Activated naive CD8-positive, alpha-beta T cell treated with anti-CD3 and anti-CD28 coated beads, Interleukin-2, amount 50 U/mL, for 24 hours (primary cell): Measurements from ENCODE around the gene CRACR2B.

Source experiments
- ATAC-seq: fragments of 150-1000 bp; cut with Tn5 transposase; one replicate; pipeline ENCODE4 v1.10.0; 2021
- DNase-seq: peaks from one replicate; pipeline ENCODE4 v3.0.0; 2021
- H3K27ac Mint-ChIP-seq: one replicate; pipeline ENCODE4 v1.8.0; 2021; ENCODE audit warnings: mild to moderate bottlenecking, mixed read lengths
- H3K27me3 Mint-ChIP-seq: one replicate; pipeline ENCODE4 v1.8.0; 2021; ENCODE audit warnings: mixed read lengths
- H3K36me3 Mint-ChIP-seq: one replicate; pipeline ENCODE4 v1.8.0; 2021; ENCODE audit warnings: low read depth, mixed read lengths
- H3K4me1 Mint-ChIP-seq: one replicate; pipeline ENCODE4 v1.8.0; 2021; ENCODE audit warnings: mixed read lengths
- H3K4me3 Mint-ChIP-seq: one replicate; pipeline ENCODE4 v1.8.0; 2021; ENCODE audit warnings: mild to moderate bottlenecking, moderate library complexity, mixed read lengths
- H3K9me3 Mint-ChIP-seq: one replicate; pipeline ENCODE4 v1.8.0; 2021; ENCODE audit warnings: mixed read lengths

The CRACR2B gene

DNA sequence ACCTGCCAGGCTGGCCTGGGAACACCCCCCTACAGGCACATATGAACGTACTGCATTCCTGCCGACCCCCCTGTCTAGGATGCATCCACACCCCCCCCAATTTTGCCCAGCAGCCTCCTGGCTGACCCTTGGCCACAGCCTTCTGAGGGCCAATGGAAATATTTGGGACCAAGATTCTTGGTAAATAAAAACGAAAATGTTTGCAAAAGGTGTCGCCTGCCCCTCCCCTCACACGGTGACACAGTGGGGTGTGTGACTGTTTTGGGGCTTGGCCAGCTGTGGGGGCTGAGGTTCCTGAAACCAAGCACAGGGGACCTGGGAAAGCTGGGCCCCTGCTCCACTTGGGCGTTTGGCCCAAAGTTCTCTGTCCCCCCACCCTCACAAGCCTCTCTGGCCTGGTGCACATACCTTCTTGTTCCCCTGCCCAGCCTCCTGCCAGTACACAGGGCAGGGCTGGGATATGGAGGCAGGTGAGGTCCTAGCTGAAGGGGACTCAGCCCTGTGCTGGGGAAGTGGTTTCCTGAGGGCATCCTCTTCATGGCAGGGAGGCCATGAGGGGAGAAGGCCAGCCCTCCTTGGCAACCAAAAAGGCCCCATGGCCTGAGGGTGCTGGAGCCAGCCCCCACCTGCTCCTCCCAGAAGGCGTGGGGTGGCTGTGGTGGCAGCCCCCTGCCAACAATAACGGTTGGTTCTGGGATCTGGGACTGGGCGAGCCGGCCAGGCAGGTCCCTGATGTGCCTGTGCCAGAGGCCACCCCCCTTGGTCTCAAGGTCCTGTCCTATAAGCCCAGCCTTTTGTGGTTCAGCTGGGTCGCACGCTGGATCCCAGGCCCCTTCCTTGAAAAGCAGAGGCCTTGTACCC lies 2.1 kb upstream of the CRACR2B start:
- H3K27ac Mint-ChIP-seq = no peak overlapping the region

DNA sequence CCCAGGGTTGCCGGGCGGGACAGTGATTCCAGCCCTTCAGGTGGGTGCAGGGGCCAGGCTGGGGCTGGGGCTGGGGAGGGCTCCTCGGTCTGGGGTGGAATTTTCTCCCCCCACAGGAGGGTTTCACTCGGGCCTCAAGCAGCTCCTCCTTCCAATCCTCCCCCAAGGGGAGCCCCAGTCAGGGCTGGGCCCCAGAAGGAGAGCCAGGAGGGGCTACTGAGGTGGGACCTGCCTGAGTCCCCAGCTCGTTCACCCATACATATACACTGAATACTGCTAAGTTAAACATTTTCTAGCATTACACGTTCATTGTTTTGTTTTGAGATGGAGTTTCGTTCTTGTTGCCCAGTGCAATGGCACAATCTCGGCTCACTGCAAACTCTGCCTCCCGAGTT lies 1.5 kb upstream of the CRACR2B start:
- no peaks in the 10 kb centered on the region for H3K36me3 Mint-ChIP-seq
- H3K4me1 Mint-ChIP-seq = peaks cover 23% of the 10 kb centered on the region
- DNase-seq (no peak), ATAC-seq (no peak)
- no peak overlapping the region for H3K27ac Mint-ChIP-seq
- H3K4me3 Mint-ChIP-seq = peak overlapping the region; percentile 64
- no peaks in the 10 kb centered on the region for H3K9me3 Mint-ChIP-seq
- H3K27me3 Mint-ChIP-seq = peaks cover 34% of the 10 kb centered on the region

More for the DNA sequence above, 2.1 kb upstream of the CRACR2B start:
- DNase-seq = no peak
- H3K4me3 Mint-ChIP-seq = no peak overlapping the region
- peaks cover 29% of the 10 kb centered on the region for H3K27me3 Mint-ChIP-seq
- ATAC-seq = no peak
- no peaks in the 10 kb centered on the region for H3K36me3 Mint-ChIP-seq
- peaks cover 29% of the 10 kb centered on the region for H3K4me1 Mint-ChIP-seq
- no peaks in the 10 kb centered on the region for H3K9me3 Mint-ChIP-seq

DNA sequence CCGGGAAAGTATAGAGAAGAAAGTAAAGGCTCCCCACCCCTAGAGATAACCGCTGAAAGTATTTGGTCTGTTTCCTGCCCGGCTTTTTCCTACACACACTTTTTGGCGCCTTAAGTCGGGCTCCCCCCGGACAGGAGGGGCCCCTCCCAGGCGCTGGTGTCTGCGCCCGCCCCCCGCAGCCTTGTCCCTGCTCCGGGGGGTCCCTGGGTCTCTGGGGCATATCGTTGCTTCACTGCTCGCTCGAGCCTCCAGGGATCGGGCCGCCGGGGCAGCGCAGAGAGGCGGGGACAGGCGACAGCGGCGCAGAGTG lies 928 bp upstream of the CRACR2B start:
- Mint-ChIP-seq H3K27ac (no peak overlapping the region), H3K9me3 (no peaks in the 10 kb centered on the region), H3K4me1 (peaks cover 23% of the 10 kb centered on the region), H3K36me3 (no peaks in the 10 kb centered on the region), H3K27me3 (peaks cover 37% of the 10 kb centered on the region), H3K4me3 (peak overlapping the region; percentile 64)
- DNase-seq (no peak), ATAC-seq (peak; percentile 2)

DNA sequence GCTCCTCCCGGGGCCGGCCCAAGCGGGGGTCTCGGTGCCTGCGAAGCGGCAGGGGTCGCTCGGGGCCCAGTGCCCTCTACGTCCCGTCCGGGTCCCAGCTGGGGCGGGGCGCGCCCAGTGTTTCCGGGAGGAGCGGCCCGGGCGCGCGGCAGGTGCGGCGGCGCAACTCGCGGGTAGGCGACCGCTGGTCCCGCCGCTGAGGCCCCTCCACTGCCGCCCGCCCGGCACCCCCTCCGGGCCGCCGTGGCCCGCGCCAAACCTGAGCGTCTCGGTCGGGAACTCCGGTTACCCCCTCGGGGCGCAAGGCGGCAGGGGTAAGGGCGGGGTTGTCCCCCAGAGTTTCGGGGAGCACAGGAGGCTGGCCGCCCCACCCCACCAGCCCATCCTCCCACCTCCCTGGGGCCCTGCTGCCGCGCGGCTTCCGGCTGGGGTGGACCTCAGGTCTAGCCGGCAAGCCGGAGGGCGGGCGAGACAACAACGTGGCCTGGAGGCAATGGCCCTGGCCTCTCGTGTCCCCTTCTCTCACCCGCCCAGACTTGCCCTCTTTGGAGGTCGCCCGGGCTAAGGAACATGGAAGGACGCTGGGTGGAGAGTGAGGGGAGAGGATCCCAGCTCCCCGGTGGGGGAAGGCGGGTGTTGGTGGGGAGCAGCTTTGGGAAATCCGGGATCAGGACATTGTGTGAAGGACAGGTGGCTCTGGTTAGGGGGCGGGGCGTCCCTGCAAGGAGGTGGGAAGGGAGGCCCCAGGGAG lies 398 bp upstream of the CRACR2B start:
- no peak for DNase-seq
- H3K27me3 Mint-ChIP-seq = peaks cover 39% of the 10 kb centered on the region
- ATAC-seq = peak; percentile 3
- H3K27ac Mint-ChIP-seq = no peak overlapping the region
- peaks cover 23% of the 10 kb centered on the region for H3K4me1 Mint-ChIP-seq
- H3K36me3 Mint-ChIP-seq = no peaks in the 10 kb centered on the region
- no peaks in the 10 kb centered on the region for H3K9me3 Mint-ChIP-seq
- peak overlapping the region; percentile 50 for H3K4me3 Mint-ChIP-seq

DNA sequence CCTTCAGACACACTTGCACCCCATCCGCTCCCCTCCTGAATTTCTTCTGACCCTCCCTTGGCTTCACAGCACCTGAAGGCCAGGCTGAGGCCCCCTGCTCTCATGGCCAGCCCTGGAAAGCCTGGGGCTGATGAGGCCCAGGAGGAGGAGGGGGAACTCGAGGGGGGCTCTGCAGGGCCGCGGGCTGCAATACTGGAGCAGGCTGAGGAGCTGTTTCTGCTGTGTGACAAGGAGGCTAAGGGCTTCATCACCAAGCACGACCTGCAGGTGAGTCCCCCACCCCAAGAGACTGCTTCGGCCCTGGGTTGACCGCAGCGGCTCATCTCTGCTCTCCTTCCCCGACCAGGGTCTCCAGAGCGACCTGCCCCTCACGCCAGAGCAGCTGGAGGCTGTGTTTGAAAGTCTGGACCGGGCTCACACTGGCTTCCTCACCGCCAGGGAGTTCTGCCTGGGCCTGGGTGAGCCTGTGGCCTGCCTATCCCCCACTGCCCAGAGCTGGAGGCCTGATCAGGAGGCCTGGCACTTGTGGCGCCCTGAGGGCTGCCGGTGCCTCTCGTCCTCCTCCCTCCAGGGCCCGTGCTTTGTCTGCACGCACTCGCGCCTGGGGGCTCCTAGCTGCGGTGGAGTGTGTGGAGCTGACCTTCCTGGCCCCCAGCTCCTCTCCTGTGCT lies 922 bp downstream of the CRACR2B start:
- peaks cover 23% of the 10 kb centered on the region for H3K4me1 Mint-ChIP-seq
- H3K27me3 Mint-ChIP-seq = peaks cover 39% of the 10 kb centered on the region
- ATAC-seq (no peak), DNase-seq (no peak)
- H3K4me3 Mint-ChIP-seq = no peak overlapping the region
- no peaks in the 10 kb centered on the region for H3K9me3 Mint-ChIP-seq
- no peak overlapping the region for H3K27ac Mint-ChIP-seq
- no peaks in the 10 kb centered on the region for H3K36me3 Mint-ChIP-seq

DNA sequence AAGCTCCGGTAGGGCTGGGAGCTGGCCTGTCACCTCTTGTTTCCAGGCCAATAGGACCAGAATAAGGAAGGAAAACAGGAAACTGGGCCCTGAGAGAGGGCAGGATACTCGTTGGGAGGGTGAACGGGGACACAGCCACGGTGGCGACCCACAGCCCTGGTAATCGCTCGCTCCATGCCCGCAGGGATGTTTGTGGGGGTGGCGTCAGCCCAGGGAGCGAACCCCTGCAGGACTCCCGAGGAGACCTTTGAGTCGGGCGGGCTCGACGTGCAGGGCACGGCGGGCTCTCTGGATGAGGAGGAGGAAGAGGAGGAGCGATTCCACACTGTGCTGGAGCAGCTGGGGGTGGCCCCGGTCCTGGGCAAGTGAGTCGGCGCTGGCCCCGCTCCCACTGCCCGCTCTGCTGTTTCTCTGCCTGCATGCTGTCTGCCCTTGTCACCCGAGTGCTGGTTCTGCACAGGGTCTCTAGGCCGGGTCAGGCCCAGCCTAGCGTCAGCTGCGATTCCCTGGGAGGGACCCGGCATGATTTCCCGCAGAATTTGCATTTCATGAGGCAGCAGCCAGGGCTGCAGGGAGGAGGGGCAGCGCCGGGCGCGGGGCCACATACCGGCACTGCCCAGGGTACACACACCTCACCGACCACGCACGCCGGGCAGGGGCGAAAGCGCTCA lies 1.6 kb downstream of the CRACR2B start:
- no peak for DNase-seq
- no peak for ATAC-seq
- Mint-ChIP-seq H3K27ac (no peak overlapping the region), H3K4me1 (peaks cover 29% of the 10 kb centered on the region), H3K4me3 (peak overlapping the region; percentile 14), H3K36me3 (no peaks in the 10 kb centered on the region), H3K9me3 (no peaks in the 10 kb centered on the region), H3K27me3 (peaks cover 39% of the 10 kb centered on the region)

DNA sequence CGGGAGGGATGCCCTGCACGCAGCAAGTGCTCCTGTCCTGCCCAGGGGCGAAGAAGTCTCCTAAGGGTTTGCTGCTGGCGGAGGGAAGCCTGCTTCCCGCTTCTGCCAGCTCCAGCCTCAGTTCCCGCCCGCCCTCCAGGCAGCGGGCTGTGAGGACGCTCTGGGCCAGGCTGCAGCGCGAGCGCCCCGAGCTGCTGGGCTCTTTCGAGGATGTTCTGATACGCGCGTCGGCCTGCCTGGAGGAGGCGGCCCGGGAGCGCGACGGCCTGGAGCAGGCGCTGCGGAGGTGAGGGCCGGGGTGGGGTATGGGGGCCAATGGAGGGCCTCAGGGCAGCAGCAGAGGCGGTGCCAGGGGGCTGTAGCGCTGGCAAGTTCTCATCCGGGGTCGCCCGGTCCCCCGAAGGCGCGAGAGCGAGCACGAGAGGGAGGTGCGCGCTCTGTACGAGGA lies 2.2 kb downstream of the CRACR2B start:
- Mint-ChIP-seq H3K4me3 (peak overlapping the region; percentile 14), H3K36me3 (no peaks in the 10 kb centered on the region), H3K4me1 (peaks cover 32% of the 10 kb centered on the region), H3K27me3 (peaks cover 39% of the 10 kb centered on the region), H3K9me3 (no peaks in the 10 kb centered on the region), H3K27ac (no peak overlapping the region)
- no peak for DNase-seq
- ATAC-seq = no peak

DNA sequence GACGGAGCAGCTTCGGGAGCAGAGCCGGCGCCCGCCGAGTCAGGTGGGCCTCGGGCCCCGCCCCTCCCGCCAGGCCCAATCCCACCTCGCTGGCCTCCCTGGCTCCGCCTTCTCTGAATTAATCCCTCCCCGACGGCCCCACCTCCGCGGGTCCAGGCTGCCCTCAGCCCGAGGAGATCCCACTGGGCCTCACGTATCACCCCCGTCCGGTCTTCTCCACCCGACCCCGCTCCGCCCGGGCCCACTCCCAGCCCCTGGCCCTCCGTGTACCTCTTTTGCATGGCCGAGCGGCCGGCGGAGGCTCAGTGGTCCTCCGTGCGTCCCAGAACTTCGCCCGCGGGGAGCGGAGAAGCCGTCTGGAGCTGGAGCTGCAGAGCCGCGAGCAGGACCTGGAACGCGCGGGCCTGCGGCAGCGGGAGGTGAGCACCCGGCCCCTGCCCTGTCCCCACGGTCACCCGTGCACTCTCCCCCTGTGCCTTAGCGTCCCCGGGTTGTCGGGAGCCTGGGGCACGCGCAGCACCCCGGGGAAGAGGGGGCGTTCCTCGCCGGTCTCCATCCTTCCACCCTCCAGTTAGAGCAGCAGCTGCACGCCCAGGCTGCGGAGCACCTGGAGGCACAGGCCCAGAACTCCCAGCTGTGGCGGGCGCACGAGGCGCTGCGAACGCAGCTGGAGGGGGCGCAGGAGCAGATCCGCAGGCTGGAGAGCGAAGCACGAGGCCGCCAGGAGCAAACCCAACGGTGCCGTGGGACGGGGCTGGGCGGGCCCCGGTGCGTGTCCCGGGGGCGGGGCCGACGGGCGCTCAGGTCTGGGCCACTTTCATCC lies 2.8 kb downstream of the CRACR2B start:
- peaks cover 39% of the 10 kb centered on the region for H3K27me3 Mint-ChIP-seq
- peak overlapping the region; percentile 14 for H3K4me3 Mint-ChIP-seq
- peak; percentile 50 for ATAC-seq
- H3K27ac Mint-ChIP-seq = no peak overlapping the region
- DNase-seq = peak; percentile 77
- H3K9me3 Mint-ChIP-seq = no peaks in the 10 kb centered on the region
- no peaks in the 10 kb centered on the region for H3K36me3 Mint-ChIP-seq
- H3K4me1 Mint-ChIP-seq = peaks cover 37% of the 10 kb centered on the region

DNA sequence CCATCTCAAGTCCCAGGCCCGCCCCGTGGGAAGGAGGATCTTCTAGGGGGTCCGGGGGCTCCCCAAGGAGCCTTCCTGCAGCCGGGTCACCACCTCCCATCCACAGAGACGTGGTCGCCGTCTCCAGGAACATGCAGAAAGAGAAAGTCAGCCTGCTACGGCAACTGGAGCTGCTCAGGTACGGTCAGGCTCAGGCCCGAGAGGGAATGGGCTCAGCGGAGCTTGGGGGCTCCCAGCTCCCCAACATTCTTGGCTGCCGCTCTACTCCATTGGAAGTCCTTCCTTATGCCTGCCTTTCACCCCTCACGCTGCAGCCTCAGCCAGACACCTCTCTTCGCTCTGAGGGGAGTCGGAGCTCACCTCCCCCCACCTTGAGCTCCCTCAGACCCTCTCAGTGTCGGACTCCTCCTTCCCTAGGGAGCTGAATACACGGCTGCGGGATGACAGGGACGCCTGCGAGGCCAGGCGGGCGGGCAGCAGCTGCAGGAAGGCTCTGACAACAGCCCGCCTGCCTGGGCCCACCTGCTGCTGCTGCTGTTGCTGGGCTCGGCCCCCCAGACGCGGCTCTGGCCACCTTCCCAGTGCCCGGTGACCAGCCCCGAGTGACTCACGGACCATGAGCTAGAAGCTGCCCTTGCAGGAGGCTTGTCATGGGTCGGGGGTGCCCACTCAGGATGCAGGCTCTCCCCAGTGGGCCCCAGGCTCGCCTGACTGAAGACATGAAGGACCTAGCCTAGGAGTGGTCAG lies 3.6 kb downstream of the CRACR2B start:
- H3K36me3 Mint-ChIP-seq = no peaks in the 10 kb centered on the region
- H3K27me3 Mint-ChIP-seq = peaks cover 39% of the 10 kb centered on the region
- ATAC-seq (no peak), DNase-seq (no peak)
- H3K4me1 Mint-ChIP-seq = peaks cover 36% of the 10 kb centered on the region
- no peak overlapping the region for H3K27ac Mint-ChIP-seq
- H3K4me3 Mint-ChIP-seq = no peak overlapping the region
- no peaks in the 10 kb centered on the region for H3K9me3 Mint-ChIP-seq

DNA sequence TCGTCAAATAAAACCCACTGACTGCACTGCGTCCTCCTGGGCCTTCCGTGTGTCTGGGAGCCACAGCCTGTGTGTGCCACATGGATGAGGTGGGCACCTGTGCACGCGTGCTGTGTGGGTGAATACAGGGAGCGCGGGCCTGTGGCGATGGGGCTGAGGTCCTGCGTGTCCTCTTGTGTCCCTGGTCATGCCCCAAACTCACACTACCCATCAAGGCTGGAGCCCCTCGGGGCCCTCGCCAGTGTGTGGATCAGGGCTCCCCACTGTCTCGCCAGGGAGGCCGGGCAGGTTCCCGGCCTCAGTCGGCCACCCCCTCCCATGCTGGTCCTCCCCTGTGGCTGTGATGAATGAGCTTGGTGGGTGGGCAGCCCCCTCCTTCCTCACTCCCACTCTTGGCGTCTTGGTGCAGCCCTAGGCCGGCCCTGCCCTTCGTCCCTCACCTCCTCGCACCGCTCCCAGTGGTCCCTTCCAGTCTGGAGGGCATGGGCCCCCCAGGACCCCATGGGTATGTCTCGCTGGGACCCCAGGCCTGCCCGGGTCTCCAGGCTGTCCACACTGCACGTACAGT lies 4.3 kb downstream of the CRACR2B start:
- Mint-ChIP-seq H3K4me3 (no peak overlapping the region), H3K9me3 (no peaks in the 10 kb centered on the region), H3K36me3 (no peaks in the 10 kb centered on the region), H3K4me1 (peaks cover 32% of the 10 kb centered on the region), H3K27ac (no peak overlapping the region), H3K27me3 (peaks cover 35% of the 10 kb centered on the region)
- ATAC-seq = no peak
- DNase-seq = no peak

DNA sequence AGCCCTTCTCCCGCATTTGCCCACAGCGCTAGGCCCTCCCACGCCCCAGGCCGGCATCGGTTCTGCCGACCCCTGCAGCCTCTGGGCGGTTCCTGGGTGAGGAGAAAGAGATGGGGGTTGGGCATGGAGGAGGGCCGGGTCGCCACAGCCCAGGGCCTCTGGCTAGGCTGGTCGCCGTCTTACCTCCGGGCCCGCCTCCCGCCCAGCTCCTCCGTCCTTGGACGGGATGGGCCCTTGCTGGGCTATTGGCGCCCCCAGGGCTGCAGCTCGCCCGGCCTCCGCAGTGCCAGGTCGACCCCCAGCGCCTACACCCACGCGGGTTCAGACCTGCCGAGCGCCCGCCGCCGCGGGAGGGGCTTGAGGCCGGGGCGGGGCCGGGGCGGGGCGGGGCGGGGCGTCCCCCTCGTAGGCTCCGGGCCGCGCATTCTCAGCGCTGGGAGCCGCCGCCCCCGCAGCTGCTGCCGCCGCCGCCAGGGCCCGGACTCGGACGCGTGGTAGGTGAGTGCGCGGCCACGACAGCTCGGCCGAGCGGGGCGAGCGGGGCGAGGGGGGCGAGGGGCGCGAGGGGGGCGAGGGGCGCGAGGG lies 4.9 kb downstream of the CRACR2B start, which contains the start of gene CD151:
Gene CD151, plus strand, starts transcription at position 424 of the 585 bp plus-strand sequence. CDS start 3,118 bp downstream, outside the sequence.
- Mint-ChIP-seq H3K27me3 (peaks cover 32% of the 10 kb centered on the region), H3K27ac (peak within 1 kb of the TSS; percentile 56), H3K4me3 (peak within 1 kb of the TSS; percentile 76), H3K9me3 (no peaks in the 10 kb centered on the region), H3K4me1 (peaks cover 29% of the 10 kb centered on the region), H3K36me3 (no peaks in the 10 kb centered on the region)
- peak; percentile 59 for DNase-seq
- ATAC-seq = peak; percentile 31

DNA sequence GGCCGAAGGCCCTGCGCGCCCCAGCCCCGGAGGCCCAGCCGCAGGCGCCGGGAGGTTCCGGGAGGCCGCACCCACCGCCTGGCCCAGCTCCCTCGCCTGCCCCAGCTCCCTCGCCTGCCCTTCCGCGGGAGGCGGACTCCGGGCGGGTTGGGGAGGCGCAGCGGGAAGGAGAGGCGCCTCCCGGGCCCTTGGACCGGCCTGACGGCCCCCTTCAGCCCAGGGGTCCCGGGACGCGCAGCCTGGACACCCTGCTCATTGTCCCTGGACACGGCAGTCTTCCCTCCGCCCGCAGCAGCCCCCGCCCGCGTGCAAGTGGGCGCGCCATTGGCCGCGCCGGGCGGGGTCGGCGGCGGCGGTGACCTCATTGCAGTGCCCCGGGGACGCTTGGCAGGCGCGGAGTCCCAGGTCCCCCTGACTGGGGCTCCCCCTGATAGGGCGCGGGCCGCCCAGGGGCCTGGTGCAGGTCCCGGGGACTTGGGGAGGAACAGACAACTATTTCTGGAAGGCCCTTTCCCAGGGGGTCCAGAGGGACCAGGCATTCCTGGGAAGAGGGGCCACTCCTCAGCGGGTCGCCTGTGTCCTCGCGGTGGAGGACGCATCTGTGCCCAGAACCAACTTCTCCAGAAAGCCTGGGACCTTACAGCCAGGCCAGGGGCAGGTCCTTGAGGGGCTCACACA lies 5.5 kb downstream of the CRACR2B start:
- ATAC-seq (peak; percentile 39), DNase-seq (peak; percentile 60)
- peak overlapping the region; percentile 76 for H3K4me3 Mint-ChIP-seq
- peaks cover 23% of the 10 kb centered on the region for H3K4me1 Mint-ChIP-seq
- H3K27ac Mint-ChIP-seq = no peak overlapping the region
- peaks cover 26% of the 10 kb centered on the region for H3K27me3 Mint-ChIP-seq
- no peaks in the 10 kb centered on the region for H3K36me3 Mint-ChIP-seq
- H3K9me3 Mint-ChIP-seq = no peaks in the 10 kb centered on the region
